ENCODE measurements around the gene MVB12B. TPM values are rescaled to one million over a fixed set of nuclear protein-coding genes. Genes with fewer than 3 reads are reported as not detected.
A peak's percentile ranks its signal among the peaks of the same experiment; 100 is the strongest.

Gene MVB12B
- total RNA-seq, 4 donors from 2014 or later = 27.2 to 36.9 (median 33.2) TPM

DNA sequence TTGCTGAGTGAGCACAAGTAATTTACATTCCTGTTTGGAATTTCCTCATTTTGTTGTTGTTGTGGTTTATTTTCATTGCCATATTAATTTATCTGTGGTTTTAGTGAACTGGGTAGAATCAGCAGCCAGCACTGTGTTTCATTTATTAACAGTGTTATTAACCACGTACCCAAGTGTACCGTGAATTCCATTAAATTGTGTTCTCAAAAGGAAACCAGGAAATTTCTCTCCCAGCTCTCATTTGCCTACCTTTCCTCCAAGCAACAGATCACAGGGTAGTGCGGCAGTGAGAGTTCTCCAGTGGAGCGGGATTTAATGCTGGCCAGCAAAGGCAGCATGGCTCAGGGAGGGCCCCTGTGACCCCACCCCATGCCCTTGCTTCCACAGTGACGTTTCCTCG, 54.6 kb downstream of the MVB12B start:
- 88 to 89% methylated on average over 6 of the region's 6 CpGs for WGBS, 2 donors

DNA sequence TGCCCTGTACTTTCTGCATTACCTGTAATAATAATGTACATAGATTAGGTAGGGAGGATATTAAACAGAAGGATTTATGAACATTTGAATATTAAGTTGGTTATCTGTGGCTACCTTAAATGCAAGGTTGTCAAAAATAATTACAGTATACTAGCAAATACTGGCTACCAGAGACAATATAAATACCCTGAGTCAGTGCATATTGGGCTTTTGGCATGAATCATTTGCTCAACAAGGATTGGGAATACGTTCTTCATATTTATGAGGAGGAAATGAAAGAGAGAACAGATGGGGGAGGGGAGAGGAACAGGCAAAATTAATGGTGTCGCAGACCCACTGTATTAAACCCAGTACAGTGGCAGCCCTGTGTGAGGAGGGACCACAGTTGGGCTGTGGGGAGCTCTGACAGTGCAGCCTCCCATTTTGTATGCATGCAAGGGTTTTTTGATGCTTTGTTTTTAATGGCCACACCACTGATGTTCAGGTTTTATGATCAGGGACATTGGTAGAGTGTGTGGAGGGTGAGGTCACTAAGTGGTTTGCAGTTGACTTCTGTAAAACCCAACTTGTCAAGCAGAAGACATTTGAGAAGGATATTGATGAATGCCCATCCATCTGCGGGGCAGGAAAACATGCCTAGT, 56.9 kb downstream of the MVB12B start:
- TF ChIP-seq, protein P1, sequence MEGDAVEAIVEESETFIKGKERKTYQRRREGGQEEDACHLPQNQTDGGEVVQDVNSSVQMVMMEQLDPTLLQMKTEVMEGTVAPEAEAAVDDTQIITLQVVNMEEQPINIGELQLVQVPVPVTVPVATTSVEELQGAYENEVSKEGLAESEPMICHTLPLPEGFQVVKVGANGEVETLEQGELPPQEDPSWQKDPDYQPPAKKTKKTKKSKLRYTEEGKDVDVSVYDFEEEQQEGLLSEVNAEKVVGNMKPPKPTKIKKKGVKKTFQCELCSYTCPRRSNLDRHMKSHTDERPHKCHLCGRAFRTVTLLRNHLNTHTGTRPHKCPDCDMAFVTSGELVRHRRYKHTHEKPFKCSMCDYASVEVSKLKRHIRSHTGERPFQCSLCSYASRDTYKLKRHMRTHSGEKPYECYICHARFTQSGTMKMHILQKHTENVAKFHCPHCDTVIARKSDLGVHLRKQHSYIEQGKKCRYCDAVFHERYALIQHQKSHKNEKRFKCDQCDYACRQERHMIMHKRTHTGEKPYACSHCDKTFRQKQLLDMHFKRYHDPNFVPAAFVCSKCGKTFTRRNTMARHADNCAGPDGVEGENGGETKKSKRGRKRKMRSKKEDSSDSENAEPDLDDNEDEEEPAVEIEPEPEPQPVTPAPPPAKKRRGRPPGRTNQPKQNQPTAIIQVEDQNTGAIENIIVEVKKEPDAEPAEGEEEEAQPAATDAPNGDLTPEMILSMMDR (IDR thresholded peaks at IDR 0.05) = no peak
- no peak for TF ChIP-seq POLR2A (IDR thresholded peaks at IDR 0.05)
- TF ChIP-seq EP300 (IDR thresholded peaks at IDR 0.05) = no peak
- Histone ChIP-seq H3K27me3 (no peaks in the 10 kb centered on the region), H3K27ac (peak overlapping the region in 2 of 4 donors; percentile 26 to 36), H3K4me3 (no peak overlapping the region), H3K36me3 (peaks cover 0 to 34% (median 0%) of the 10 kb centered on the region in 3 donors), H3K9me3 (no peaks in the 10 kb centered on the region), H3K4me1 (peaks cover 0 to 58% (median 7%) of the 10 kb centered on the region in 4 donors)
- DNase-seq (ENCODE audit: low spot score in 2 of 2) = no peak
- WGBS, 2 donors = 59 to 68% methylated on average over 3 of the region's 3 CpGs

More for the DNA sequence above, 54.6 kb downstream of the MVB12B start:
- Histone ChIP-seq H3K9me3 (no peaks in the 10 kb centered on the region), H3K27ac (peak overlapping the region in 2 of 4 donors; percentile 88 to 90), H3K4me3 (no peak overlapping the region), H3K36me3 (peaks cover 0 to 23% (median 0%) of the 10 kb centered on the region in 3 donors), H3K4me1 (peaks cover 0 to 66% (median 16%) of the 10 kb centered on the region in 4 donors), H3K27me3 (no peaks in the 10 kb centered on the region)
- no peak for DNase-seq (ENCODE audit: low spot score in 2 of 2)
- TF ChIP-seq, protein P1 (IDR thresholded peaks at IDR 0.05) = no peak
- no peak for TF ChIP-seq EP300 (IDR thresholded peaks at IDR 0.05)

DNA sequence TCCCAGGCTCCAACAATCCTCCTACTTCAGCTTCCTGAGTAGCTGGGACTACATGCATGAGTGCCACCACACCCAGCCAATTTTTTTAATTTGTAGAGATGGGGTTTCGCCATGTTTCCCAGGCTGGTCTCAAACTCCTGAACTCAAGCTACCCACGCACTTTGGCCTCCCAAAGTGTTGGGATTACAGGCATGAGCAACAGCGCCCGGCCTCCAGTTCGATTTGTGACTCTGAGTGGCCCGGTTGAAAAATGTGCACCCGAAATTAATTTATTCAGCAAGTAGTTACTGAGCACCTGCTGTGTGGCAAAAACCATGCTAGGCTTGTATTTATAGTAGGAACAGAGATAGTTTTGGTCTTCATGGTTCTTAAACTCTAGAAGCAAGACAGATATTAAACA, 58.3 kb downstream of the MVB12B start:
- no peak for DNase-seq (ENCODE audit: low spot score in 2 of 2)
- H3K4me1 ChIP-seq = peaks cover 0 to 57% (median 7%) of the 10 kb centered on the region in 4 donors
- 97 to 98% methylated on average over 7 of the region's 7 CpGs for WGBS, 2 donors
- H3K9me3 ChIP-seq = no peaks in the 10 kb centered on the region
- H3K27me3 ChIP-seq = no peaks in the 10 kb centered on the region
- H3K36me3 ChIP-seq = peaks cover 0 to 42% (median 0%) of the 10 kb centered on the region in 3 donors
- H3K27ac ChIP-seq = no peak overlapping the region
- TF ChIP-seq POLR2A (IDR thresholded peaks at IDR 0.05) (no peak), EP300 (IDR thresholded peaks at IDR 0.05) (no peak)
- TF ChIP-seq, protein P1 (IDR thresholded peaks at IDR 0.05) = no peak
- no peak overlapping the region for H3K4me3 ChIP-seq

DNA sequence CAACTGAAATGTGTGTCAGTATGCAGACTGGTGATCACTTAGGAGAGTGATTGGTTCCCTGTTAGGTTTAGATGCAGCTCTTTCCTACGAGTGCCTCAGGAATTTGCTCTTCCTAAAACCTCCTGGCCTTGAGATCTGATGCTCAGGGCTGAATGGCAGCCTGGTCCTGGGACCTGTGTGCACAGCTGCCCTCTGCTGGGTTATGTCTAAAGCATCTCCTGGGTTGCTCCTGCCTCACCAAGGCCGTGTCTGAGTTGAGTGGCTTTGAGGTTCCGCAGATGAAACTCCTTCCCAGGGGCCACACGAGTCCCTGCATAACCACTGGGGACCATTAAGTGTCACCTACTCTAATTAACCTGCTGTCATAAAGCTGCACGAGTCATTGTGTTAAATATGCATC, 59.5 kb downstream of the MVB12B start:
- TF ChIP-seq, protein P1 (IDR thresholded peaks at IDR 0.05) = peak in 3 of 5 experiments; percentile 17 to 31 (median 21)
- TF ChIP-seq POLR2A (IDR thresholded peaks at IDR 0.05) (no peak), EP300 (IDR thresholded peaks at IDR 0.05) (no peak)
- Histone ChIP-seq H3K4me1 (peaks cover 0 to 49% (median 7%) of the 10 kb centered on the region in 4 donors), H3K36me3 (peaks cover 0 to 39% (median 0%) of the 10 kb centered on the region in 3 donors), H3K27me3 (no peaks in the 10 kb centered on the region), H3K27ac (peak overlapping the region in 2 of 4 donors; percentile 38 to 76), H3K4me3 (no peak overlapping the region), H3K9me3 (no peaks in the 10 kb centered on the region)
- DNase-seq (ENCODE audit: low spot score in 2 of 2) = no peak
- 50 to 69% methylated on average over 5 of the region's 5 CpGs for WGBS, 2 donors

DNA sequence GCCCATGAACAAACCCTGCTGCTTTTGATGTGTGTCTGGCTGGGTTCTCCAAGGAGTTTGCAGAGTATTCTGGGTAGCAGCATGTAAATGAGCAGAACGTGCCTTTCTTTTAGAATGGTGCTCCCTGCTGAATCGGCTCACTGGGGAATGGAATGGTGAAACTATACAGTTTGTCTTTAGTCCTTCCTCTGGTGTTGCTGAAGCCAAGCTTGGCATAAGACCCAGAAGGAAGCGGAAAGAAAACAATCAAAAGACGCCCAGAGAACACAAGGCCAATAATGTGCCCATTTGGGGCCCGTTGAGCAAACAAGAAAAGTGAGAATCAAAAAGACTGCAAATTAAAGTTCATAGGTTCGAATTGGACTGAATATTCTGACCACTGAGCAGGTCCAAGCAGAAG, 60.1 kb downstream of the MVB12B start:
- no peaks in the 10 kb centered on the region for H3K9me3 ChIP-seq
- H3K36me3 ChIP-seq = peaks cover 0 to 35% (median 0%) of the 10 kb centered on the region in 3 donors
- no peaks in the 10 kb centered on the region for H3K27me3 ChIP-seq
- H3K4me3 ChIP-seq = no peak overlapping the region
- peaks cover 0 to 53% (median 8%) of the 10 kb centered on the region in 4 donors for H3K4me1 ChIP-seq
- no peak for DNase-seq (ENCODE audit: low spot score in 2 of 2)
- TF ChIP-seq, protein P1 (IDR thresholded peaks at IDR 0.05) = no peak
- TF ChIP-seq EP300 (IDR thresholded peaks at IDR 0.05) (no peak), POLR2A (IDR thresholded peaks at IDR 0.05) (no peak)
- WGBS, 2 donors = 42 to 45% methylated on average over 6 of the region's 6 CpGs
- peak overlapping the region in 2 of 4 donors; percentile 38 to 76 for H3K27ac ChIP-seq

Measured in tibial nerve (tissue), 4 donors.